Neuron (in vitro differentiated cells): Measurements from ENCODE around the gene VENTX.

Experiments used
- H2AFZ ChIP-seq: one replicate; pipeline ENCODE4 v1.6.1; 2013; ENCODE audit warnings: low read depth, mild to moderate bottlenecking, inconsistent platforms, low read length, moderate library complexity
- H3K27me3 ChIP-seq: one replicate; pipeline ENCODE4 v1.6.1; 2013; ENCODE audit warnings: low read length; ENCODE audit not compliant: insufficient read depth
- H3K36me3 ChIP-seq: one replicate; pipeline ENCODE4 v1.6.1; 2013; ENCODE audit warnings: low read length; ENCODE audit not compliant: insufficient read depth
- H3K4me1 ChIP-seq: one replicate; pipeline ENCODE4 v1.6.1; 2013; ENCODE audit warnings: low read length; ENCODE audit not compliant: insufficient read depth
- H3K4me3 ChIP-seq: 2 replicates; pipeline ENCODE4 v1.5.1; 2013; ENCODE audit warnings: mild to moderate bottlenecking, low read length, moderate library complexity
- H3K9me3 ChIP-seq: one replicate; pipeline ENCODE4 v1.6.1; 2013; ENCODE audit warnings: low read length

The VENTX gene

GRCh38 chr10:133252223-133252552, 14.5 kb downstream of the VENTX start:
- Histone ChIP-seq H2AFZ (no peak overlapping the region), H3K36me3 (no peaks in the 10 kb centered on the region), H3K27me3 (peaks cover under 1% of the 10 kb centered on the region), H3K4me1 (peaks cover 14% of the 10 kb centered on the region), H3K9me3 (no peaks in the 10 kb centered on the region), H3K4me3 (no peak overlapping the region)

- H2AFZ ChIP-seq: no peak overlapping the region
- H3K9me3 ChIP-seq: no peaks in the 10 kb centered on the region
- H3K27me3 ChIP-seq: peaks cover 14% of the 10 kb centered on the region
- no peaks in the 10 kb centered on the region for H3K36me3 ChIP-seq
- no peak overlapping the region for H3K4me3 ChIP-seq
- H3K4me1 ChIP-seq: peaks cover 12% of the 10 kb centered on the region
These were observed 15.8 kb downstream of the VENTX start for GRCh38 chr10:133253361-133253955.

- Histone ChIP-seq H3K27me3 (peaks cover 15% of the 10 kb centered on the region), H2AFZ (no peak overlapping the region), H3K4me1 (peaks cover 11% of the 10 kb centered on the region), H3K9me3 (no peaks in the 10 kb centered on the region), H3K4me3 (no peak overlapping the region), H3K36me3 (no peaks in the 10 kb centered on the region)
These were observed 16.9 kb downstream of the VENTX start for GRCh38 chr10:133254421-133255120.

GRCh38 chr10:133255323-133255722, 17.7 kb downstream of the VENTX start:
- Histone ChIP-seq H3K9me3 (no peaks in the 10 kb centered on the region), H3K27me3 (peaks cover 15% of the 10 kb centered on the region), H3K36me3 (no peaks in the 10 kb centered on the region), H3K4me1 (peaks cover 11% of the 10 kb centered on the region), H3K4me3 (no peak overlapping the region), H2AFZ (no peak overlapping the region)

- Histone ChIP-seq H3K36me3 (no peaks in the 10 kb centered on the region), H3K9me3 (no peaks in the 10 kb centered on the region), H3K27me3 (peaks cover 15% of the 10 kb centered on the region), H3K4me1 (peaks cover 22% of the 10 kb centered on the region), H2AFZ (no peak overlapping the region), H3K4me3 (no peak overlapping the region)
These were observed 19.9 kb downstream of the VENTX start for GRCh38 chr10:133257489-133258065.

- Histone ChIP-seq H3K36me3 (no peaks in the 10 kb centered on the region), H3K27me3 (peaks cover 15% of the 10 kb centered on the region), H3K4me1 (peaks cover 29% of the 10 kb centered on the region), H3K4me3 (no peak overlapping the region), H3K9me3 (no peaks in the 10 kb centered on the region), H2AFZ (no peak overlapping the region)
These were observed 20.6 kb downstream of the VENTX start for GRCh38 chr10:133258066-133258817.

GRCh38 chr10:133258818-133259601, 21.4 kb downstream of the VENTX start:
- H3K36me3 ChIP-seq: no peaks in the 10 kb centered on the region
- H3K27me3 ChIP-seq: peaks cover 15% of the 10 kb centered on the region
- no peak overlapping the region for H2AFZ ChIP-seq
- H3K9me3 ChIP-seq: no peaks in the 10 kb centered on the region
- no peak overlapping the region for H3K4me3 ChIP-seq
- H3K4me1 ChIP-seq: peaks cover 32% of the 10 kb centered on the region

- Histone ChIP-seq H3K4me1 (peaks cover 32% of the 10 kb centered on the region), H3K9me3 (no peaks in the 10 kb centered on the region), H2AFZ (no peak overlapping the region), H3K4me3 (no peak overlapping the region), H3K27me3 (peaks cover 15% of the 10 kb centered on the region), H3K36me3 (no peaks in the 10 kb centered on the region)
These were observed 21.9 kb downstream of the VENTX start for GRCh38 chr10:133259602-133259989.

GRCh38 chr10:133260895-133261725, 23.5 kb downstream of the VENTX start:
- Histone ChIP-seq H3K36me3 (no peaks in the 10 kb centered on the region), H2AFZ (no peak overlapping the region), H3K4me1 (peaks cover 32% of the 10 kb centered on the region), H3K4me3 (peak overlapping the region; percentile 57), H3K9me3 (no peaks in the 10 kb centered on the region), H3K27me3 (peaks cover 15% of the 10 kb centered on the region)

- Histone ChIP-seq H3K27me3 (peaks cover 15% of the 10 kb centered on the region), H3K9me3 (no peaks in the 10 kb centered on the region), H3K4me1 (peaks cover 32% of the 10 kb centered on the region), H3K4me3 (peak overlapping the region; percentile 57), H3K36me3 (no peaks in the 10 kb centered on the region), H2AFZ (no peak overlapping the region)
These were observed 24.2 kb downstream of the VENTX start for GRCh38 chr10:133261726-133262325.

- H3K4me3 ChIP-seq: peak overlapping the region; percentile 50
These were observed 25.0 kb downstream of the VENTX start for GRCh38 chr10:133262696-133263095.

GRCh38 chr10:133263674-133264073, 26.0 kb downstream of the VENTX start:
- Histone ChIP-seq H3K4me3 (no peak overlapping the region), H2AFZ (no peak overlapping the region), H3K27me3 (no peaks in the 10 kb centered on the region), H3K4me1 (peaks cover 32% of the 10 kb centered on the region), H3K9me3 (no peaks in the 10 kb centered on the region), H3K36me3 (peaks cover 2% of the 10 kb centered on the region)

More at GRCh38 chr10:133262696-133263095, 25.0 kb downstream of the VENTX start:
- Histone ChIP-seq H3K9me3 (no peaks in the 10 kb centered on the region), H3K36me3 (no peaks in the 10 kb centered on the region), H3K27me3 (peaks cover 9% of the 10 kb centered on the region), H3K4me1 (peaks cover 32% of the 10 kb centered on the region), H2AFZ (no peak overlapping the region)
